Smooth muscle cell (in vitro differentiated cells): ENCODE data around the gene ZNF787. TPM values are rescaled to one million over a fixed set of nuclear protein-coding genes. Genes with fewer than 3 reads are reported as not detected.

Source experiments
- DNase-seq: peaks from one replicate; lab custom pipeline; 2025; ENCODE audit not compliant: unreplicated experiment; lab: John Stamatoyannopoulos, UW
- H2AFZ ChIP-seq: fragments of 200-600 bp; sonication (generic); 2 replicates; pipeline ENCODE4 v1.6.0; 2016; ENCODE audit warnings: antibody characterized with exemption, low read depth, mild to moderate bottlenecking
- H3F3A ChIP-seq: fragments of 200-600 bp; sonication (generic); 2 replicates; pipeline ENCODE4 v1.6.0; 2017; ENCODE audit warnings: antibody characterized with exemption, low read depth
- H3K27ac ChIP-seq: fragments of 200-600 bp; sonication (generic); 2 replicates; pipeline ENCODE4 v1.5.1; 2016; ENCODE audit warnings: low read depth, mild to moderate bottlenecking
- H3K27me3 ChIP-seq: fragments of 200-600 bp; sonication (generic); 2 replicates; pipeline ENCODE4 v1.6.1; 2016; ENCODE audit warnings: low read depth, mild to moderate bottlenecking
- H3K36me3 ChIP-seq: fragments of 200-600 bp; sonication (generic); 2 replicates; pipeline ENCODE4 v1.5.1; 2016; ENCODE audit warnings: low read depth
- H3K4me1 ChIP-seq: fragments of 200-600 bp; sonication (generic); 2 replicates; pipeline ENCODE4 v1.5.1; 2016; ENCODE audit warnings: low read depth
- H3K4me2 ChIP-seq: fragments of 200-600 bp; sonication (generic); 2 replicates; pipeline ENCODE4 v1.6.0; 2016; ENCODE audit warnings: mild to moderate bottlenecking
- H3K4me3 ChIP-seq: fragments of 200-600 bp; sonication (generic); 2 replicates; pipeline ENCODE4 v1.5.1; 2016; ENCODE audit warnings: mild to moderate bottlenecking
- H3K79me2 ChIP-seq: fragments of 200-600 bp; sonication (generic); 2 replicates; pipeline ENCODE4 v1.6.0; 2016; ENCODE audit warnings: low read depth, mild to moderate bottlenecking
- H3K9ac ChIP-seq: fragments of 200-600 bp; sonication (generic); 2 replicates; pipeline ENCODE4 v1.6.0; 2016; ENCODE audit warnings: low read depth
- H3K9me3 ChIP-seq: fragments of 200-600 bp; sonication (generic); replicated peaks from 2 replicates; pipeline ENCODE4 v1.5.1; 2016; ENCODE audit warnings: low read depth
- H4K20me1 ChIP-seq: fragments of 200-600 bp; sonication (generic); 2 replicates; pipeline ENCODE4 v1.6.0; 2016; ENCODE audit warnings: low read depth
- WGBS: methylation state at CpG from one replicate; pipeline ENCODE4 v1.1.7; 2016; ENCODE audit warnings: low lambda C conversion rate; 5-methylcytosine and 5-hydroxymethylcytosine counted together
- polyA plus RNA-seq: library from polyadenylated mRNA; unstranded; fragments of >200 nt; fragmentation: Nextera tagmentation; extraction: Ambion mirVana; gene quantifications from 2 replicates; pipeline ENCODE4 v1.2.1, GENCODE V29; 2016
- total RNA-seq: library from RNA; depleted of rRNA; stranded (reverse); fragments of >200 nt; gene quantifications from 2 replicates; pipeline ENCODE4 v1.2.3, GENCODE V29; 2014
- TF ChIP-seq, protein P1 (sequence below): fragments of 200-600 bp; sonication (generic); IDR thresholded peaks from 2 replicates; pipeline ENCODE4 v1.5.1; 2017; ENCODE audit warnings: borderline replicate concordance, mild to moderate bottlenecking, antibody characterized with exemption; ENCODE audit not compliant: insufficient read depth, poor library complexity, severe bottlenecking

Gene ZNF787
- total and polyA plus RNA-seq, 2 experiments from 2014 or later = 10.0 to 20.3 TPM

DNA sequence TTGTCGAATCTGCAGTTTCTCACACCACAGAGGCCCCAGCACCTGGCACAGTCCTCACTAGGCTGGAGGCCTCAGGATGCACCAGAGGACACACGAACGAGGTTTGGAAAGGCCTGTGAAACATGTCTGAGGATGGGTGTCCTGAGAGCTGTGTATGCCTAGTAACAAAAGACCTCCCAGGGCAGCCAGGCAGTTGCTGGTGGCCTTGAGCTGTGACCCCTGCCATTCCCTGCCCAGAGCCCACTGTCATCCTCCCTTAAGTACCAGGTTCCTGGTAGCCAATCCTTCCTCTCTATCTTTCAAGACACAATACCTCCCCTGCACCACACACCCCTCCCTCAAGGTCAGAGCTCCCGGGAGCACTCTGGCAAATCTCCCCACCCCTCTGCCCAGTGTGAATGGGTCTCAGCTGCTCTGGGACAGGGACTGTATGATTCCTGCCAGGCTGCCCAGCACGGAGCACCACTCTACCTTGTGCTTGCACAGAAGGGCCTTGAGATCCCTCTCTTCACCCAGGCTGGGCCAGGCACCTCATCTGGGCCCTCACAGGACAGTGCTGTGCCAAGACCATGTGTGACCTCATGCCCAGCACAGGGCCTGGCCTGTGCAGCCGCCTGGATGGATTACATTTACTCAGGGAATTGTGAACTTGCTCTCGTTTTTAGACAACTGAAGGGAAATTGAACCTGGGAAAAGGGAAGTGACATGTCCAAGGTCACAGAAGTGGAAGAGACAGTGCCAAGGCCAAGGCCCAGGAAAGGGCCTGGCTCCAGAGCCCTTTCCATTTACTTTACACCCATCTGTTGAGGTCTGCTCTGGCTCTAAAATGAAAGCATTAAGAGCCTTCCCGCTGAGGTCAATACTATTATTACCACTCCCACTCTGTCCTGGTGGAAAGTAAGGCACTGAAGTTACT lies 2.2 kb downstream of the ZNF787 start:
- 90% methylated on average over 8 of the region's 8 CpGs for WGBS
- H3K4me3 ChIP-seq = peak overlapping the region; percentile 90
- peaks cover 67% of the 10 kb centered on the region for H3K79me2 ChIP-seq
- no peak for DNase-seq
- H3F3A ChIP-seq = peaks cover 5% of the 10 kb centered on the region
- H3K27me3 ChIP-seq = no peaks in the 10 kb centered on the region
- H3K27ac ChIP-seq = peak overlapping the region; percentile 95
- H4K20me1 ChIP-seq = peaks cover 63% of the 10 kb centered on the region
- H3K9ac ChIP-seq = peak overlapping the region; percentile 96
- H3K9me3 ChIP-seq = no peaks in the 10 kb centered on the region
- no peaks in the 10 kb centered on the region for H3K36me3 ChIP-seq
- peak overlapping the region; percentile 98 for H3K4me2 ChIP-seq
- no peak overlapping the region for H2AFZ ChIP-seq
- H3K4me1 ChIP-seq = peaks cover 13% of the 10 kb centered on the region
- TF ChIP-seq, protein P1, sequence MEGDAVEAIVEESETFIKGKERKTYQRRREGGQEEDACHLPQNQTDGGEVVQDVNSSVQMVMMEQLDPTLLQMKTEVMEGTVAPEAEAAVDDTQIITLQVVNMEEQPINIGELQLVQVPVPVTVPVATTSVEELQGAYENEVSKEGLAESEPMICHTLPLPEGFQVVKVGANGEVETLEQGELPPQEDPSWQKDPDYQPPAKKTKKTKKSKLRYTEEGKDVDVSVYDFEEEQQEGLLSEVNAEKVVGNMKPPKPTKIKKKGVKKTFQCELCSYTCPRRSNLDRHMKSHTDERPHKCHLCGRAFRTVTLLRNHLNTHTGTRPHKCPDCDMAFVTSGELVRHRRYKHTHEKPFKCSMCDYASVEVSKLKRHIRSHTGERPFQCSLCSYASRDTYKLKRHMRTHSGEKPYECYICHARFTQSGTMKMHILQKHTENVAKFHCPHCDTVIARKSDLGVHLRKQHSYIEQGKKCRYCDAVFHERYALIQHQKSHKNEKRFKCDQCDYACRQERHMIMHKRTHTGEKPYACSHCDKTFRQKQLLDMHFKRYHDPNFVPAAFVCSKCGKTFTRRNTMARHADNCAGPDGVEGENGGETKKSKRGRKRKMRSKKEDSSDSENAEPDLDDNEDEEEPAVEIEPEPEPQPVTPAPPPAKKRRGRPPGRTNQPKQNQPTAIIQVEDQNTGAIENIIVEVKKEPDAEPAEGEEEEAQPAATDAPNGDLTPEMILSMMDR = no peak

DNA sequence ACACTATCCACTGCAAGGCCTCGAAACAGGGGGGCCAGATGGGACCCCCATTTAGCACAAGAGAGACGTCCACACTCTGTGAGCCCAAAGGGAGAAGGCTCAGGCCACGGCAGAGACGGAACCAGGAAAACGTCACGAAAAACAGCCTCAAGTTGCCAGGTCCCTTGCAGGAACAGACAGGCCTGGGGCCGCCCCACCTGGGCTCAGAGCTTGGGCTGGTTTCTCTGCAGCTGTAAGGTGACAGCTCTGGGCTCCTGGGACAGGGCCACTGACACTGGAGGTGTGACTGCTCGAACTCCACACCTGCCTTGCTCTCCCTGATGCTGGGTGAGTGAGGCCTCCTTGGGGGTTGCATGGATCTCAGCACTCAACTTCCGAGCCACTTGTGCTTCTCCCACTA lies 3.2 kb downstream of the ZNF787 start:
- Histone ChIP-seq H3F3A (peaks cover 5% of the 10 kb centered on the region), H3K27me3 (no peaks in the 10 kb centered on the region), H2AFZ (no peak overlapping the region), H3K4me2 (no peak overlapping the region), H3K36me3 (no peaks in the 10 kb centered on the region), H3K4me3 (no peak overlapping the region), H3K27ac (no peak overlapping the region), H3K9me3 (no peaks in the 10 kb centered on the region), H3K79me2 (peaks cover 77% of the 10 kb centered on the region), H4K20me1 (peaks cover 74% of the 10 kb centered on the region), H3K9ac (no peak overlapping the region), H3K4me1 (peaks cover 13% of the 10 kb centered on the region)
- WGBS = 86% methylated on average over 9 of the region's 9 CpGs
- DNase-seq = no peak
- TF ChIP-seq, protein P1 = no peak

DNA sequence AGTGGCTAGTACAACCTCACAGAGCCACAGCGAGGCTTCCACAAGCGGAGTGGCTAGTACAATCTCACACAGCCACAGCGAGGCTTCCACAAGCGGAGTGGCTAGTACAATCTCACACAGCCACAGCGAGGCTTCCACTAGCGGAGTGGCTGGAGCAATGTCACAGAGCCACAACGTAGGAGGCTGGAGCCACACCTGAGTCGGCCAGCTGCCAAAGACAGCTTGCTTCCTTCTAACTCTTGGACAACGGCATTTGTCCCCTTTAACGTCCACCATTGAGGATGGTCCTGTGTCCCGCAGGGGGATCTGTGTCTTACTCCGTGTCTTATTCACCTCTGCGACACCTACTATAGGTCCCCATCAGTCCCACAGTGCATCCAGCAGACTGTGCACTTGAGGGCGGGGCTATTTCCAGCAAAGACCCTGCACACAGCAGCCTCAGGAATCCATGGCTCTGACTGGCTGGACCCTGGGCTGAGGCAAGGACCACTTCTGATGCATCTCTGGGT lies 3.7 kb downstream of the ZNF787 start:
- H2AFZ ChIP-seq = no peak overlapping the region
- H3K27ac ChIP-seq = no peak overlapping the region
- WGBS = 96% methylated on average over 14 of the region's 14 CpGs
- no peaks in the 10 kb centered on the region for H3K27me3 ChIP-seq
- no peak for DNase-seq
- TF ChIP-seq, protein P1 = no peak
- peaks cover 13% of the 10 kb centered on the region for H3K4me1 ChIP-seq
- peaks cover 78% of the 10 kb centered on the region for H4K20me1 ChIP-seq
- H3K79me2 ChIP-seq = peaks cover 82% of the 10 kb centered on the region
- H3K36me3 ChIP-seq = no peaks in the 10 kb centered on the region
- no peaks in the 10 kb centered on the region for H3K9me3 ChIP-seq
- peaks cover 5% of the 10 kb centered on the region for H3F3A ChIP-seq
- no peak overlapping the region for H3K4me2 ChIP-seq
- no peak overlapping the region for H3K4me3 ChIP-seq
- no peak overlapping the region for H3K9ac ChIP-seq
